ENCODE data around the gene SMC1B. TPM values are rescaled to one million over a fixed set of nuclear protein-coding genes. Genes with fewer than 3 reads are reported as not detected.
"Not testable (repeated sequence)": the region's sequence is repeated elsewhere in the genome, so short reads cannot be mapped to it uniquely, and the experiment has no call there.

Gene SMC1B
- total and polyA plus RNA-seq, 10 donors, result 0.06 to 0.12 (median 0.10) TPM; not detected in 7

DNA sequence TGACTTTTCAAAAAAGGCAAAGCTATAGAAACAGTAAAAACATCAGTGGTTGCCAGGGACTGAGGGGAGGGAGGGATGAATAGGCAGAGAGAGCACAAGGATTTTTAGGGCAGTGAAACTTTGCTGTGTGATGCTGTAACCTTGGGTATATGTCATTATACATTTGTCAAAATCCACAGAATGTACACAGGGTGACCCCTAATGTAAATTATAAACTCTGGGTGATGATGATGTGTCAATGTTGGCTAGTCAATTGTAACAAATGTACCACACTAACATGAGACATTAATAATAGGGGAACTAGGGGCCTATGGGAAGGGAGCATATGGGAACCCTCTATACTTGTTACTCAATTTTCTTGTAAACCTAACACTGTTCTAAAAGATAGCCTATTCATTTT, 24.9 kb upstream of the SMC1B start:
- H3K27me3 ChIP-seq (replicated peaks in 1 of 7), result peaks cover 0 to 9% (median 0%) of the 10 kb centered on the region in 7 donors
- no peak overlapping the region for H3K27ac ChIP-seq
- intact Hi-C loops (cut with DNase I; ENCODE audit: low total_unique reads), result no loop called here
- H3K4me1 ChIP-seq, result peaks cover 8 to 15% (median 11%) of the 10 kb centered on the region in 6 donors
- no peak overlapping the region for H3K4me3 ChIP-seq
- no peak for DNase-seq
- H3K9me3 ChIP-seq, result no peaks in the 10 kb centered on the region
- TF ChIP-seq, protein P1, sequence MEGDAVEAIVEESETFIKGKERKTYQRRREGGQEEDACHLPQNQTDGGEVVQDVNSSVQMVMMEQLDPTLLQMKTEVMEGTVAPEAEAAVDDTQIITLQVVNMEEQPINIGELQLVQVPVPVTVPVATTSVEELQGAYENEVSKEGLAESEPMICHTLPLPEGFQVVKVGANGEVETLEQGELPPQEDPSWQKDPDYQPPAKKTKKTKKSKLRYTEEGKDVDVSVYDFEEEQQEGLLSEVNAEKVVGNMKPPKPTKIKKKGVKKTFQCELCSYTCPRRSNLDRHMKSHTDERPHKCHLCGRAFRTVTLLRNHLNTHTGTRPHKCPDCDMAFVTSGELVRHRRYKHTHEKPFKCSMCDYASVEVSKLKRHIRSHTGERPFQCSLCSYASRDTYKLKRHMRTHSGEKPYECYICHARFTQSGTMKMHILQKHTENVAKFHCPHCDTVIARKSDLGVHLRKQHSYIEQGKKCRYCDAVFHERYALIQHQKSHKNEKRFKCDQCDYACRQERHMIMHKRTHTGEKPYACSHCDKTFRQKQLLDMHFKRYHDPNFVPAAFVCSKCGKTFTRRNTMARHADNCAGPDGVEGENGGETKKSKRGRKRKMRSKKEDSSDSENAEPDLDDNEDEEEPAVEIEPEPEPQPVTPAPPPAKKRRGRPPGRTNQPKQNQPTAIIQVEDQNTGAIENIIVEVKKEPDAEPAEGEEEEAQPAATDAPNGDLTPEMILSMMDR (IDR thresholded peaks at IDR 0.05 in 8 of 11, conservative IDR thresholded peaks at IDR 0.05 in 3 of 11), result no peak
- TF ChIP-seq POLR2A (IDR thresholded peaks at IDR 0.05) (no peak), POLR2AphosphoS5 (IDR thresholded peaks at IDR 0.05) (no peak)
- no peaks in the 10 kb centered on the region for H3K36me3 ChIP-seq

DNA sequence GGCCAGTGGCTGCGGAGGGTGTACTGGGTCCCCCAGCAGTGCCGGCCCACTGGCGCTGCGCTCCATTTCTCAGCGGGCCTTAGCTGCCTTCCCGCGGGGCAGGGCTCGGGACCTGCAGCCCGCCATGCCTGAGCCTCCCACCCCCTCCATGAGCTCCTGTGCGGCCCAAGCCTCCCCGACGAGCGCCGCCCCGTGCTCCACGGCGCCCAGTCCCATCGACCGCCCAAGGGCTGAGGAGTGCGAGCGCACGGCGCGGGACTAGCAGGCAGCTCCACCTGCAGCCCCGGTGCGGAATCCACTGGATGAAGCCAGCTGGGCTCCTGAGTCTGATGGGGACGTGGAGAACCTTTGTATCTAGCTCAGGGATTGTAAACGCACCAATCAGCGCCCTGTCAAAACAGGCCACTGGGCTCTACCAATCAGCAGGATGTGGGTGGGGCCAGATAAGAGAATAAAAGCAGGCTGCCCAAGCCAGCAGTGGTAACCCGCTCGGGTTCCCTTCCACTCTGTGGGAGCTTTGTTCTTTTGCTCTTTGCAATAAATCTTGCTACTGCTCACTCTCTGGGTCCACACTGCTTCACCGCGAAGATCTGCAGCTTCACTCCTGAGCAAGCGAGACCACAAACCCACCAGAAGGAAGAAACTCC, 23.6 kb upstream of the SMC1B start:
- not testable (repeated sequence) for H3K4me3 ChIP-seq, DNase-seq

DNA sequence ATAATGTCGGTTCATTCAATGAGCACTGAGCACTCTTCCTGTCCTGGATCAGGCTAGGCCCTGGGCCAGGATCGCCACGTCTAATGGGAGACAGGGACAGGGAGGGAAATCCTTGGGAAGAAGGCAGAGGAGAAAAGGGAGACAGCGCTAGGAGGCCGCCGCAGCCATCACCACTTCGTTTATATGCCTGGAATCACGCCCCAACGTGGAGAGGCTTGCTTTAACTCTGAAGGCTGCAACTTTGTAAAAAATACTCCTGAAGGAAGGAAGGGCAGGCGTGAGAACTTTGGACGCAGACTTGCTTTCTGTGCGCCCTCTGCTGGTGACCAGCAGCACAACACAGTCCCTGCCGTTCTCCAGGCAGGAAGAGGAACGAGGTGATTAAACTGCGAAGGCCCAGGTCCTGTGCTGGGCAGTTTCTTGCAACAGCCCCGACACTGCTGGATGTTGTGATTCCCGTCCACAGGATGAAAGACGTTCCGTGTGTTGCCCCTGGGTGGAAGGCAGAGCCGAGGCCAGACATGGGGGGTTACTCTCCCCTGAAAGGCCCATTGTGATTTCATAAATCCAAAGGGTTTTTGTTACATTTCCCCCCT, 22.2 kb upstream of the SMC1B start:
- Histone ChIP-seq H3K4me3 (peak overlapping the region in 1 of 8 donors; percentile 20), H3K36me3 (no peaks in the 10 kb centered on the region), H3K27ac (peak overlapping the region in 7 of 8 donors; percentile 21 to 62 (median 58)), H3K9me3 (no peaks in the 10 kb centered on the region), H3K27me3 (replicated peaks in 1 of 7) (peaks cover 0 to 8% (median 0%) of the 10 kb centered on the region in 7 donors), H3K4me1 (peaks cover 8 to 15% (median 11%) of the 10 kb centered on the region in 6 donors)
- DNase-seq, result peak; percentile 93
- intact Hi-C loops (cut with DNase I; ENCODE audit: low total_unique reads), result loop anchor here (2.0 kb wide), 1 partner anchor 167 kb away; no protein-coding TSS in a partner anchor
- WGBS, 5 donors, result 6 to 9% (median 9%) methylated on average over 20 of the region's 20 CpGs
- TF ChIP-seq POLR2AphosphoS5 (IDR thresholded peaks at IDR 0.05), result peak in 2 of 3 donors; percentile 60 to 67
- TF ChIP-seq, protein P1 (IDR thresholded peaks at IDR 0.05 in 8 of 11, conservative IDR thresholded peaks at IDR 0.05 in 3 of 11), result peak; percentile 96 to 99 (median 97)
- no peak for TF ChIP-seq POLR2A (IDR thresholded peaks at IDR 0.05)

More for the DNA sequence above, 23.6 kb upstream of the SMC1B start:
- H3K4me1 ChIP-seq, result peaks cover 8 to 15% (median 11%) of the 10 kb centered on the region in 6 donors
- H3K27ac ChIP-seq; H3K27me3 ChIP-seq (replicated peaks in 1 of 7); H3K9me3 ChIP-seq; intact Hi-C loops (cut with DNase I; ENCODE audit: low total_unique reads); H3K36me3 ChIP-seq: not testable (repeated sequence)
- whole genome bisulfite sequencing, 5 donors, result 63 to 93% (median 85%) methylated on average over 25 to 34 of the region's 34 CpGs

DNA sequence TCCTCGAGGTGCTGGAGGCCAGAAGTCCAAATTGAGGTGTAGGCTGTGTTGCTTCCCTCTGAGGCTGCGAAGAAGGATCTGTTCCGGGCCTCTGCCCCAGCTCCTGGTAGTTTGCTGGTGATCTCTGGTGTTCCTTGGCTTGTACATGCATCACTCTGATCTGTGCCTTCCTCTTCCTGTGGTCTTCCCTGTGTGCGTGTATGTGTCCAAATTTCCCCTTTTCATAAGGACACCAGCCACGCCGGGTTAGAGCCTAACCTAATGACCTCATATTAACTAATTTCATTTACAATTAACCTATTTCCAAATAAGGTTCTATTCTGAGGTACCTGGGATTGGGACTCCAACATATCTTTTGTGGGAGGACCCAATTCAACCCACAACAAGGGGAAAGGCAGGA, 21.6 kb upstream of the SMC1B start:
- DNase-seq, result no peak
- no peaks in the 10 kb centered on the region for H3K9me3 ChIP-seq
- H3K4me1 ChIP-seq, result peaks cover 8 to 15% (median 11%) of the 10 kb centered on the region in 6 donors
- TF ChIP-seq, protein P1 (IDR thresholded peaks at IDR 0.05 in 8 of 11, conservative IDR thresholded peaks at IDR 0.05 in 3 of 11), result no peak
- TF ChIP-seq POLR2AphosphoS5 (IDR thresholded peaks at IDR 0.05), result no peak
- no peak for TF ChIP-seq POLR2A (IDR thresholded peaks at IDR 0.05)
- no peak overlapping the region for H3K4me3 ChIP-seq
- WGBS, 5 donors, result 57 to 81% (median 65%) methylated on average over 6 of the region's 6 CpGs
- no peaks in the 10 kb centered on the region for H3K36me3 ChIP-seq
- intact Hi-C loops (cut with DNase I; ENCODE audit: low total_unique reads), result loop anchor here (2.0 kb wide), 1 partner anchor 166 kb away; no protein-coding TSS in a partner anchor
- H3K27me3 ChIP-seq (replicated peaks in 1 of 7), result peaks cover 0 to 1% (median 0%) of the 10 kb centered on the region in 7 donors
- H3K27ac ChIP-seq, result peak overlapping the region in 5 of 8 donors; percentile 54 to 62 (median 60)

Measured in spleen (tissue), 11 donors.